Head of caudate nucleus (tissue), 42 donors: Measurements from ENCODE around the gene GFM1.

Experiments used
- DNase-seq, 42 donors: peaks; one replicate each; pipeline versions ENCODE4 v3.0.0 to v3.0.0-alpha.2; 2020 to 2021; ENCODE audit warnings: mixed read lengths in 7 of 42
- intact Hi-C: fragments of 100-400 bp; cut with DNase I; formaldehyde crosslinking; loops from one replicate; pipeline ENCODE4 v1.15.0; 2022

GFM1 gene

GRCh38 chr3:158718490-158719170 is 74.3 kb downstream of the GFM1 start:
- intact Hi-C loops = no loop called here
- no peak for DNase-seq

GRCh38 chr3:158722108-158722507 is 77.8 kb downstream of the GFM1 start:
- DNase-seq = no peak
- intact Hi-C loops = no loop called here

- intact Hi-C loops = no loop called here
Measured at GRCh38 chr3:158723991-158724390, 79.7 kb downstream of the GFM1 start.

GRCh38 chr3:158725348-158726011 is 81.2 kb downstream of the GFM1 start:
- intact Hi-C loops = loop anchor here (5.0 kb wide), 1 partner anchor 67 kb away; no protein-coding TSS in a partner anchor

More at GRCh38 chr3:158723991-158724390, 79.7 kb downstream of the GFM1 start:
- no peak for DNase-seq

GRCh38 chr3:158727206-158728060 is 83.1 kb downstream of the GFM1 start:
- DNase-seq = peak in 27 of 42 donors; percentile 21 to 83 (median 58)
- intact Hi-C loops = loop anchor here (5.0 kb wide), 1 partner anchor 65 kb away; no protein-coding TSS in a partner anchor

More at GRCh38 chr3:158725348-158726011, 81.2 kb downstream of the GFM1 start:
- DNase-seq = no peak

GRCh38 chr3:158728061-158728377 is 83.7 kb downstream of the GFM1 start:
- intact Hi-C loops = loop anchor here (5.0 kb wide), 1 partner anchor 64 kb away; no protein-coding TSS in a partner anchor
- no peak for DNase-seq

- intact Hi-C loops = loop anchor here (5.0 kb wide), 1 partner anchor 63 kb away; no protein-coding TSS in a partner anchor
- DNase-seq = no peak
Measured at GRCh38 chr3:158728851-158729250, 84.5 kb downstream of the GFM1 start.

- DNase-seq = no peak
- intact Hi-C loops = no loop called here
Measured at GRCh38 chr3:158731486-158731885, 87.2 kb downstream of the GFM1 start.

- intact Hi-C loops = no loop called here
- DNase-seq = peak in 39 of 42 donors; percentile 17 to 77 (median 49)
Measured at GRCh38 chr3:158731938-158732855, 87.9 kb downstream of the GFM1 start, which contains the start of gene RARRES1. TSS of gene RARRES1 (minus strand) at chr3:158732457. CDS start at chr3:158732415, 42 bp downstream.

- DNase-seq = no peak
- intact Hi-C loops = no loop called here
Measured at GRCh38 chr3:158732856-158733200, 88.5 kb downstream of the GFM1 start.

GRCh38 chr3:158733656-158734055 is 89.3 kb downstream of the GFM1 start:
- DNase-seq = no peak

GRCh38 chr3:158735296-158736033 is 91.1 kb downstream of the GFM1 start:
- intact Hi-C loops = no loop called here
- peak in 1 of 42 donors; percentile 19 for DNase-seq

More at GRCh38 chr3:158733656-158734055, 89.3 kb downstream of the GFM1 start:
- intact Hi-C loops = no loop called here

GRCh38 chr3:158737410-158737809 is 93.1 kb downstream of the GFM1 start:
- intact Hi-C loops = no loop called here
- DNase-seq = no peak

- intact Hi-C loops = no loop called here
Measured at GRCh38 chr3:158737976-158738615, 93.8 kb downstream of the GFM1 start.

GRCh38 chr3:158738653-158739052 is 94.3 kb downstream of the GFM1 start:
- intact Hi-C loops = no loop called here
- DNase-seq = no peak

More at GRCh38 chr3:158737976-158738615, 93.8 kb downstream of the GFM1 start:
- no peak for DNase-seq

GRCh38 chr3:158739078-158739477 is 94.8 kb downstream of the GFM1 start:
- intact Hi-C loops = no loop called here
- DNase-seq = no peak

- intact Hi-C loops = no loop called here
- no peak for DNase-seq
Measured at GRCh38 chr3:158739661-158740060, 95.3 kb downstream of the GFM1 start.
